Measurements from ENCODE around the gene TP53I3.
"Not testable (repeated sequence)": the region's sequence is repeated elsewhere in the genome, so short reads cannot be mapped to it uniquely, and the experiment has no call there.

The TP53I3 gene

DNA sequence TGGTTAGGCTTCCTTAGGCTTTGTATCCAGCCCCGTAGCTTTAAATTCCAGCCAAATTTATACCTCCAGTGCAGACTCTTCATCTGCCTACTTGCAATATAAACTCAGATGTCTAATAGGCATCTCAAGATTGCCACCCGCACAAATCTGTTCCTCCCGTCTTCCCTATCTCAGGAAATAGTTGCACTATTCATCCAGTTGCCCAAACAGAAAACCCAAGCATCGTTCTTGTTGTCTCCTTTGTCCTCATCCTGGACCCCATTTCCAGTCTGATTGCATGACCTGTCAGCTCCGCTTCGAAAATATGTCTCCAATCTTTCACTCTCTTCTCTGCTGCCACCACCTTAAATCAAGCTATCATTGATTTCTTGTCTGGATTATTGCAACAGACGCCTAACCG, 32.8 kb downstream of the TP53I3 start:
- DNase-seq = no peak

- no peak for DNase-seq
Measured at GRCh38 chr2:24050041-24050979, 34.3 kb downstream of the TP53I3 start.

- DNase-seq = peak; percentile 49
Measured at GRCh38 chr2:24049485-24050021, 35.1 kb downstream of the TP53I3 start, which contains the start of gene FKBP1B. Gene FKBP1B (plus strand): TSS chr2:24049741. CDS start chr2:24049850, 109 bp downstream.

DNA sequence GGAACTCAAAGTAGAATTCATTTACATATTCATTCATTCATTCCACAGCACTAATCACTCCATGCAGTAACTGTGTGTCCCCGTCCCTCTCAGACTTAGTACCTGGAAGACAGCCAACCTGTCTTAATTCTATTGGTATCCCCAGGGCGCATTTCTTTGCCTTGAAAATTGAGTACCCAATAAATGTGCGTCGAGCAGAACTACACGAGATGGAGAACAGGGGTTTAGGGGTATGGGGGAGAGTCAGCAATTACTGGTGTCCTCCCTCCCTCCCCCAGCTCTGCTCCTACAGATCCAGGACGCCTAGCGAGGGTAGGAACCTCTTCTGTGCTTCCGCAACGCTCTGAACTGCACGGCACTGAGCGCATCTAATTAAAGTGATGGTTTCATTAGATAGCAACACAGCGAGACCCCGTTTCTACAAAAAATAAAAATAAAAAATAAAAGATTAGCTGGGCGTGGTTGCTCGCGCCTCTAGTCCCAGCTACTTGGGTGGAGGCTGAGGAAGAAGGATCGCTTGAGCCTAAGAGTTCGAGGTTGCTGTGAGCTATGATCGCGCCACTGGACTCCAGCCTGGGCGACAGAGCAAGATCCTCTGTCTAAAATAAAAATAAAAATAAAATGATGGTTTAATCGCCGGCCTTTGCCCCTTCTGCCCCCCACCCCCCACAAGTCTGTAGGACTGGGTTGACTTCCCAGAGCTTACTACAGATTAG, 35.7 kb downstream of the TP53I3 start:
- DNase-seq = no peak

DNA sequence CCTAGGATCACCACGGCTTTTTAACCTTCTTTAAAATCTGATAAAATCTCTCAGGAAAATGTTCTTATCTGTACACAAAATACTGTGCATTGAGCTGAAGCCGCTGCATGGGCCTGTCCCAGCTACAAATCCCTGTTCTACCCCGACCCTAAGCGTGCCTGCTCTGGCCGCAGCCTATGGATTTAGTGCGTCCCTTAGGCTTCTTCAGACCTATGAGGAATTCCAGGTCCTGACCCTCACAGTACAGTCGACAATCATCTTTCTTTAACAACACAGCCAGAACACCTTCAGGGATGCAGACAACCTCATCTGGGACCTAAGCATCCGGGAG, 37.0 kb downstream of the TP53I3 start:
- no peak for DNase-seq

- DNase-seq = peak; percentile 95
Measured at GRCh38 chr2:24046930-24047702, 37.5 kb downstream of the TP53I3 start, which contains the start of gene WDCP. Gene WDCP (minus strand): TSS chr2:24047391. CDS start chr2:24039494, 7,897 bp downstream.

DNA sequence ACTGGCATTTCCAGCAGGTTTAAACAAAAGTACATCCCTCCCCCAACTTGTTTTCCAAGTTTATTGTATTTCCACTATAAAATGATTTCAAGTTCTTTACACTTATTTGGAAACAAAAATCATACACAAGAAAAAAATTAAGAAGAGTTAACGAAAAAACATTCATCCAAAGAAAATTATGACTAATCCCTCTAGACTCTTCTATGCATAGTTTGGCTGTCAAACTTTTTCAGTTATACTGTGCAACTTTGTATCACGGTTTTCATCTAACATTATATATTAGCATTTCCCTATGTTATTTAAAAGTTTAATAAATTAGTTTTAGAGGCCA, 38.1 kb downstream of the TP53I3 start:
- DNase-seq = no peak

DNA sequence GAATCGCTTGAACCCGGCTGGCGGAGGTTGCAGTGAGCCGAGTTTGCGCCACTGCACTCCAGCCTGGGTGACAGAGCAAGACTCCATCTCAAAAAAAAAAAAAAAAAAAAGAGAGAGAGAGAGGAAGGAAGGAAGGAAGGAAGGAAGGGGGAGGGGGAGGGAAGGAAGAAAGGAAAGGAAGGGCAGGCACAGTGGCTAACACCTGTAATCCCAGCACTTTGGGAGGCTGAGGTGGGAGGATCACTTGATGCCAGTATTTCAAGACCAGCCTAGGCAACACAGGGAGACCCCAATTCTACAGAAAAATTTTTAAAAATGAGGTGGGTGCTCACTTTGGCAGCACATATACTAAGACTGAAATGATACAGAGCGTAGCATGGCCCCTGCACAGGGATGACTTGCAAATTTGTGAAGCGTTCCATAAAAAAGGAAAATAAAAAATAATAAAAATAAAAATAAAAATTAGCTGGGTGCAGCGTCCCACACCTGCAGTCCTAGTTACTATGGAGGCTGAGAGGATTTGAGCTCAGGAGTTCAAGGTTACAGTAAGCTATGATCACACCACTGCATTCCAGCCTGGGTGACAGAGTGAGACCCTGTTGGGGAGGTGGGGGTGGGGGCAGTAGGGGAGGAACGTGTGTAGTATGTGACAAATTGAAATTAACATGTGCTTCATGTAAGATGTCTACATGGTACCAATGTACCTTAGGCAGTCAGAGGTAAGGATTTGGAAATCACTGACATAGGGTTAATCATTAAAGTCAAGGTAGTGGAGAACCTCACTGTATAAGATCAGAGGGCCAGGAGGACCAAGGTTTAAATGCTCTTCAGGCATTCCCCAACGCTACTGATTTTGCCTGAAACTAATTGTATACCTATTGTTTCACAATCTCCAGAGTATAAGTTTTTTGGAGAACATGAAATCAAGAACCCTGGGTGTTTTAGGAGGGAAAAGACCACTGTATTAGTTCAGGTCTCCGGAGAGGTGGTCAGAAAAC, 38.8 kb downstream of the TP53I3 start:
- no peak for DNase-seq

GRCh38 chr2:24043133-24043532, 41.5 kb downstream of the TP53I3 start:
- DNase-seq = not testable (repeated sequence)

- DNase-seq = no peak
Measured at GRCh38 chr2:24040511-24040910, 44.1 kb downstream of the TP53I3 start.

GRCh38 chr2:24038786-24039499, 45.7 kb downstream of the TP53I3 start:
- no peak for DNase-seq
